RCC 7860 (cell line): ENCODE measurements around the gene TMEM247.

Experiments
- DNase-seq: peaks from one replicate; pipeline ENCODE4 v3.0.0-alpha.2; 2015; ENCODE audit warnings: low spot score
- FAIRE-seq: peaks from 2 replicates; lab custom pipeline; 2012; peaks lifted over from hg19 to GRCh38; lab: Jason Lieb, UNC

Gene TMEM247

GRCh38 chr2:46487667-46488335 is 8.4 kb downstream of the TMEM247 start:
- peak; percentile 65 for FAIRE-seq
- peak; percentile 82 for DNase-seq

GRCh38 chr2:46488389-46488788 is 9.0 kb downstream of the TMEM247 start:
- no peak for FAIRE-seq
- DNase-seq = no peak

DNA sequence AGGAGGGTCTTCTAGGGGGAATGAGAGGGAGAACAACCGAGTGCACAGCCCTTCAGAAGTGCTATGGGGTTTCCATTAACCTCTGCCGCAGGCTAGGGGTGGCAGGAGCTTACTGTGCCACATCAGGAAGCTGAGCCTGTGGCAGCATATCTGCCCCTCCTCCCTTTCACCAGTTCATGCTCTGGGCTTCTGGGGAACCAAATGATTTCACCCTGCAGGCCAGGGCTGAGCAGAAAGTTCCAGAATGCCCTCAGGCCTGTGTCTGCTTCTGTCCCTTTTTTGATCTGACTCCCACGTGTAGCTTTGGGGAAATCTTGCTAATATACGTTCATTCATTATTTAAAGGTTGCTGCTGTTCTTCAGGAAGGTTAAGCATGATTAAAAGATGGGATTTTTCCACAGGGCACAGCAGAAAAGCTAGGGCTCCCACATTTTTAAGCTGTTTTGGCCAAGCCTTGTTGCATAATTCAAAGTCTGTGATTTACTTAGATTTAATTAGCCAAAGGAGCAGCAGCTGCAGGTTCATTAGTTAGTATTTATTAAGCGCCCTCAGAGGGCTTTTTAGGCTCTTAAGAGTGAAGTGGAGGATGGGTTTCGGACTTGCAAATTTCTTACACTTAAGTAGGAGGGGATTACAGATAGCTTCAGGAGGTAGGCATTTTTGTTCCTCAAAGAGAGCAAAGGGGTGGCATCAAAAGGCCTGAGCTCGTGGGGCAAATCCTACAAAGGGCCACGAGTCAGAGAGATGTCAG is 10.2 kb downstream of the TMEM247 start:
- FAIRE-seq (no peak), DNase-seq (no peak)

GRCh38 chr2:46490521-46491141 is 11.3 kb downstream of the TMEM247 start:
- no peak for FAIRE-seq

DNA sequence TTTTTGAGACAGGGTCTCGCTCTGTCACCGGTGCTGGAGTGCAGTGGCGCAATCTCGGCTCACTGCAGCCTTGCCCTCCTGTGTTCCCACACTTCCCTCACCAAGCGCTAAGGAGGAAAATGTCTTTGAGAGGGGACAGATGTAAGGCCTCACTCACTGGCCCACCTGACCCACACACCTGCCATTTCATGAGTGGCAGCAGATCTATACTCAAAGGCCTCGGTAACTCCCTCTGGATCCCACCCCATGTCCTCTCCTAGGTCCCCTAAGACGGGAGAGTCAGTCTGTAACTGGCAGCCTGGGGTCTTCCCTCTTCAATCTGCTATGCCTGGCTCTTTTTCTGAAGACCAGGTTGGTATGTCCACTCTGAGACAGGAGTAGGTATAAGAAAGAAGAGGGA is 12.9 kb downstream of the TMEM247 start:
- DNase-seq = no peak
- no peak for FAIRE-seq

More at GRCh38 chr2:46490521-46491141, 11.3 kb downstream of the TMEM247 start:
- no peak for DNase-seq

GRCh38 chr2:46493241-46493970 is 14.0 kb downstream of the TMEM247 start:
- FAIRE-seq (peak; percentile 78), DNase-seq (peak; percentile 82)

GRCh38 chr2:46493971-46494250 is 14.5 kb downstream of the TMEM247 start:
- FAIRE-seq (no peak), DNase-seq (peak; percentile 33)

DNA sequence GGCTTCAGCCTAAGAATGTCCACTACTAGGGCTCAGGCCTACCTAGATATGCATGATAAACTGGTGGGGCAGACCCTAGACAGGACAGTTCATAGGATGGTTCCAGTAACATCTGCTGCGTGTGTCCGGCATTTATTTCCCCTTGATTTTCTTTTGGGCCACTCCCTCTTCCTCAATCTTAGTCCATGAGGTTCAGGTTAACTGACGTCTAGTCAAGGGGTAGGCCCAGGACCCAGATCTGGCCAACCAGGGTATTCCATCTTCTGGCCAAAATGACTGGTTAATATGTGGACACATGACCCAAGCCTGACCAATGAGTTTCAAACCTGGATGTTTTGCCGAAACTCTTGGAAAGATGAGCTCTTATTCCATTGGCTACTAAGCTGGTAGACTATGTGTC is 15.2 kb downstream of the TMEM247 start:
- FAIRE-seq = no peak
- no peak for DNase-seq

DNA sequence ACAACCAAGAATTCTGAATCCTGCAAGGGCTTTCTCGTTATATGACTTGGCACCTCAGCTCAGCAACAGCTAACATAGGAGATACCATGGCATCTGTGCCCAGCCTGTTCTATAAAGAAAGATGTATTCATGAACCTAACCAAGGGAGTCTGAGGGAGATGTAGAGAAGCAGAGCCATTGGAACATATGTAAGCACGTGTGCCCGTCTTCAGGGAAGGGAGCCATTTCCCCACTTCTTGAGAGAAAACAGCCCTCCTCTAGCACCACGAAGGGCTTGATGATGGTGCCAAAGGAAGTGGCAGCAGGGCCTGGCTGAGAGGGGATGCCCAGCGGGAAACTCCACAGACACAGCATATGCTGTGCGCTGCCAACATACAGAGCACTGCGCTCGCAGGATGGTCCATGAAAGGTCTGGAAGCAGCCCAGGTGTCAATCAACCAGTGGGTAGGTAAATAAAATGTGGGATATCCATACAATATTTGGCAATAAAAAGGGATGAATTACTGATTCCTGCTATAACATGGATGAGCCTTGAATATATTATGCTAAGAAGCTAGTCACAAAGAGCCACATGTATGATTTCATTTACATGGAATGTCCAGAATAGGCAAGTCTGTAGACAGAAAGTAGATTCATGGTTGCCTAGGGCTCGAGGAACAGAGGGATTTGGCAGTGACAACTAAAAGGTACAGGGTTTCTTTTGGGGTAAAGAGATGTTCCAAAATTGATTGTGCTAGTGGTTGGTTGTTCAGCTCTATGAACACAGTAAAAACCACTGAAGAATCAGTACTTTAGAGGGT is 16.1 kb downstream of the TMEM247 start:
- FAIRE-seq (no peak), DNase-seq (peak; percentile 23)

DNA sequence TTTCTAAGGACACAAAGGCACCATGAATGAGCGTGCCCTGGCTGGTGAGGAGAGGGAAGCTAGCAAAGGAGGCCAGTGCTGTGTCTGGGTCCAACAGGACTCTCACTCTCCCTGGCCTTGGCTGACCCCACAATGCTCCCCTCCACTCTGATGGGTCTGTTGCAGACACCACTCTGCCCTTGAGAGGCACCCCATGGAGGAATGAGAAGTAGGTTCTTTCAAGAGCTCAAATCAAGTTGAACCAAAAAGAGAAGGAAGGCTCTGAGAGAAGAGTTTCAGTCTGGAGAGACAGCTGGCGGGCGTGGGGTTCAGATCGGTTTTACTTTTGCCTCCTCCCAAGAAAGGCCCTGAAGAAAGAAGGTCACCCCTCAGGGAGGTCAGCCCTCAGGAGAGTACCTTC is 18.4 kb downstream of the TMEM247 start:
- no peak for FAIRE-seq
- no peak for DNase-seq

DNA sequence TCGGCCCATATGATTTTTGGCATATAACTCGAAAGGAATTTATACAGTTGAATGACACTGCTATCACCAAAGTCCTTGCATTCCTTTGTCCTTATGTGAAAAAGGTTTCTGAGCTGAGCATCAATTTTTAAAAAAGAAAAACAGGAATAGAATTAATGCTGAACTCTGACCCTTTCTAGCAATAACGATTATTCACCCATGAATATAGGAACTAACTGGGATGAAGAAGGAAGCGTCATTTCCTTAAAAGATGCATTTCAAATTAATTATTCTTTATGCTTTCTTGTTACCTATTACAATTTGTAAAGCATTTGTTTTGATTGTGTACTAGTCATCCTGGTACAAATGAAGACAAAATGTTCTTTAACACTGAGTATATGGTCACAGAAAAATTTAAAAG is 19.3 kb downstream of the TMEM247 start:
- no peak for FAIRE-seq
- DNase-seq = no peak

DNA sequence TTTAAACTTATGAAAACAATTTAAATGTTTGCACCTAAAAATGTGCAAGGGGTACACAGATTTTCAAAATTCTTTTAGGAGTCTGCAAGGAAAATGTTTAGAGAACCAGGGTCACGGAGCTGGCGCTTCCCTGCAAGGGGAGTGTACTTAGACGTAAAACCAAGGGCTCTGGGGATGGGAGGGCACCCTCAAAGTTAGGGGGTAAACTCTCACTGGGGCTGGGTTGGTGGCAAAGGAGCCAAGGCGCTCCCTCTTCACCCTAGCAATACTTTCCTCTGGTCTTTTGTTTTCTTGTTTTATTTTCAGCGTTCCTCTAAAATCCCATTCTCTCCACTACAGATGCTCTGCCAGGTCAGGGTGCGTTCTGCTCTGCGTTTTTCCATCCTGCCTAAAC is 20.0 kb downstream of the TMEM247 start:
- DNase-seq (no peak), FAIRE-seq (no peak)

GRCh38 chr2:46500801-46501200 is 21.4 kb downstream of the TMEM247 start:
- DNase-seq = no peak
- FAIRE-seq = no peak

DNA sequence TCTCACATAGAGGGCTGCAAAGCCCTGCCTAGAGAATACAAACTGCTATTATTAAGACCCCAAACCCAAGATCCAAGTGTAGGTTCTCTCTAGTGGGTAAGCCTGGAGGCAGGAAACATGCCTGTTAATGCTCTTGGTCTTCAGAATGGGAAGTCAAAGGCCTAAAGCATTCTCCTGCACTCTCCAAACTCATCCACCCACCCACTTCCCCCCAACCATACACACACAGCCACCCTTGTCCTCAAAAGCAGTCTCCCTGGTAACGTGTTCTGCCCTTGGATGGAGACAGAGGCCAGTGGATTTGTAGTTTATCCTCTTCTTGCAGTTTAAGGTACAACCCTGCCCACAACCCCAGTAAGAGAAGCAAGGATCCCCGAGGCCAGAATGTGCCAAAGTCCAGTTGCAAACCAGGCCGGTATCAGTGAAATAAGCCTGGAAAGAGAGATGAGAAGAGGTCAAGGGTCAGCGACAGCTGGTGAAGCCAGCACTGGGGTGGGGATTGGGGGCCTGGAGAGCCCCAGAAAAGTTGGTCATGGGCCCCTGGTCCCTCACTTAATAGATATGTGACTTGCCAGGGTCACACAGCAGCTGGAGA is 23.0 kb downstream of the TMEM247 start:
- FAIRE-seq (no peak), DNase-seq (no peak)

DNA sequence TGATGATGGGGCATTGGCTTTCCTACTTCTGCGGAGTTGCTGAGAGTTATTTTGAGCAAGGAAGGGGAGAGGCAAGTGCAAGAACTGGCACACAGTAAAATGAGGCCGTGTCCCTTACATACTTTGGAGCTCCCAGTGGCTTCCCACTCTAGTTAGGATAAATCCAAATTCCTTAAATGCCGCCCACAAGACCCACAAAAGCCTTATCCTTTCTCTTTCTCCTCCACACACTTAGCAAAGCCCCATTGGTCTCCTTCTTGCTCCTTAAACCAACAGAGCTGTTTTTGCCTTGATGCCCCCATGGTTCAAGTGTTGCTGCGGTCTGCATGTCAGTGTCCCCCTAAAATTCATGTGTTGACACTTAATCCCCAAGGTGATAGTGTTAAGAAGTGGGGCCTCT is 24.3 kb downstream of the TMEM247 start:
- FAIRE-seq (no peak), DNase-seq (no peak)

DNA sequence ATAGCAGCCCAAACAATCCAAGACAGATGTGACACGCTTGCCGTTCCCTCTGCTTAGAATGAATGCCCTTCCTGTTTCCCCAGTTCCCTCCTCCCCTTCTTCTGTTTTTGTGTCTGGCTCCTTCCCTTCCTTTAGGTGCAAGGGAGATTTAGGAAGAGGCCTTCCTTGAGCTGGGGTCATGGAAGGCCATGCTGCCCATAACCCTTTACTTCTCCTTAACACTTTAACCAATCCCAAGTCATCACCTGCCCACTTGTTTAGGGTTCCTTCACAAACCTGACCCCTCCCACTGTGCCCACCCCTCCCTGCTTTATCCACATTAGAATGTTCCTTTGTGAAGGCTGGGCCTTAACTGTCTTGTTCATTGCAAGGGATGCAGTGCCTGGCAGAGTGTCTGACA is 24.9 kb downstream of the TMEM247 start:
- DNase-seq (no peak), FAIRE-seq (no peak)

- DNase-seq (no peak), FAIRE-seq (no peak)
Observed at GRCh38 chr2:46504685-46505471, 25.5 kb downstream of the TMEM247 start.

DNA sequence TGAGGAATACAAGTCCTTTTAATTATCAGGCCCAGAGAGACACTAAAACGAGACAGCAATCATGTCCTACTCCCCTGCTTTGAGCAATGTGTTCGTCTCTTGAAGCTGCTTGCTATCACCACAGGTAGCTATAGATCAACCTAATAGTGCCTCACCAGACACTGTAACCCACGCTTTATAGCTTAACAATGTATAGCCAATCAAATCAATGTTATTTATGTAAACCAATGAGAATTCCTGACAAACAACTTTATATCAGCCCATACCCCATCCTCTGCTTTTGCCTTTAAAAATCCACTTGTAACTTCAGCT is 26.1 kb downstream of the TMEM247 start:
- no peak for FAIRE-seq

GRCh38 chr2:46506131-46506706 is 26.9 kb downstream of the TMEM247 start:
- FAIRE-seq (no peak), DNase-seq (no peak)

More for the DNA sequence above, 26.1 kb downstream of the TMEM247 start:
- DNase-seq = no peak
